Astrocyte (in vitro differentiated cells and primary cell): ENCODE results near the gene CGN.

Experiments
- CTCF ChIP-seq: IDR thresholded peaks from 2 replicates; pipeline ENCODE4 v1.5.1; 2011; ENCODE audit warnings: low read depth, mild to moderate bottlenecking, inconsistent platforms, low read length, moderate library complexity; ENCODE audit not compliant: insufficient read depth
- EZH2 ChIP-seq: IDR thresholded peaks from 2 replicates; pipeline ENCODE4 v1.6.1; 2012; ENCODE audit warnings: mild to moderate bottlenecking, low read length, inconsistent platforms; ENCODE audit not compliant: insufficient read depth

- TF ChIP-seq CTCF (peak; percentile 87), EZH2 (no peak)
These were observed 23.6 kb downstream of the CGN start for GRCh38 chr1:151534662-151535278.
